ENCODE data around the gene ACTL7B.
A peak's percentile ranks its signal among the peaks of the same experiment; 100 is the strongest.
"Not testable (repeated sequence)": the region's sequence is repeated elsewhere in the genome, so short reads cannot be mapped to it uniquely, and the experiment has no call there.

The ACTL7B gene

DNA sequence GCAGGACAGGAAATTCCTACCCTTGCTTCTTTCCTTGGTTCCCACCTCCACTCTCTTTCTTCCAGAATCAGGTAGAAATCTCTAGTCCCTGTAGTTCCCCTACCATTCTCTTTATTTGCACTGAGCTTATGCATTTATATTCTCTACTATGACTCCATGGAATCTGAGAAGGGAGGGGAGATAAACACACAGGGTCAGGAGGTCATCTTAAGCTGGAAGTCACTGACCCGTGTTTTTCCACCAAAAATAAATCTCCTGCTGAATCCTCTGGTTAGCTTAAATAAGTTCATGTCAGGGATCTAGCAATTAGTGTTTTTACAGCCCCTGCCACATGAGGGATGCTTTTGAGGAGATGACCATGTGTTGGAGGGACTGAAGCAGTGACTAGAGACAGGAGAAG lies 3.7 kb downstream of the ACTL7B start:
- no peak for DNase-seq (ENCODE audit: low read depth)
- TF ChIP-seq, protein P1, sequence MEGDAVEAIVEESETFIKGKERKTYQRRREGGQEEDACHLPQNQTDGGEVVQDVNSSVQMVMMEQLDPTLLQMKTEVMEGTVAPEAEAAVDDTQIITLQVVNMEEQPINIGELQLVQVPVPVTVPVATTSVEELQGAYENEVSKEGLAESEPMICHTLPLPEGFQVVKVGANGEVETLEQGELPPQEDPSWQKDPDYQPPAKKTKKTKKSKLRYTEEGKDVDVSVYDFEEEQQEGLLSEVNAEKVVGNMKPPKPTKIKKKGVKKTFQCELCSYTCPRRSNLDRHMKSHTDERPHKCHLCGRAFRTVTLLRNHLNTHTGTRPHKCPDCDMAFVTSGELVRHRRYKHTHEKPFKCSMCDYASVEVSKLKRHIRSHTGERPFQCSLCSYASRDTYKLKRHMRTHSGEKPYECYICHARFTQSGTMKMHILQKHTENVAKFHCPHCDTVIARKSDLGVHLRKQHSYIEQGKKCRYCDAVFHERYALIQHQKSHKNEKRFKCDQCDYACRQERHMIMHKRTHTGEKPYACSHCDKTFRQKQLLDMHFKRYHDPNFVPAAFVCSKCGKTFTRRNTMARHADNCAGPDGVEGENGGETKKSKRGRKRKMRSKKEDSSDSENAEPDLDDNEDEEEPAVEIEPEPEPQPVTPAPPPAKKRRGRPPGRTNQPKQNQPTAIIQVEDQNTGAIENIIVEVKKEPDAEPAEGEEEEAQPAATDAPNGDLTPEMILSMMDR (conservative IDR thresholded peaks at IDR 0.05; ENCODE audit: low read depth, low read length) = no peak
- no peak overlapping the region for H3K4me3 ChIP-seq (ENCODE audit: low read length)

DNA sequence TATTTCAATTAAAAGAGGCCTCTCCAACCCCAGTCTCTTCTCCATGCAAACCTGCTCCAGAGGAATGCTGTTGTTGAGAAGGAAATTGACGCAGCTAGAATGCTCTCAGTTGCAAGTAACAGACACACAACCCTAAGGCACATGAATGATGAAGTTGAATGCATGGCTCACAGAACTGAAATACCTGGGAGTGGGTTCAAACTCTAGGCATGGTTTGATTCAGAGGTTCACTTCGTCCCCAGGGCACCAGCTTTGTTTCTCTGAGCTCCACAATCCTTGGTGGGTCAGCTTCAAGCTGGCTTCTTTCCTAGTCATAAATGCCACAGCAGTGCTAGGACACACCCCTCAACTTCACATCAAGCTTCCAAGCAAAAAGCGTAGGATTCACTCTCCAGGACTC lies 4.6 kb downstream of the ACTL7B start:
- H3K4me3 ChIP-seq (ENCODE audit: low read length) = no peak overlapping the region
- TF ChIP-seq, protein P1 (conservative IDR thresholded peaks at IDR 0.05; ENCODE audit: low read depth, low read length) = no peak
- no peak for DNase-seq (ENCODE audit: low read depth)

DNA sequence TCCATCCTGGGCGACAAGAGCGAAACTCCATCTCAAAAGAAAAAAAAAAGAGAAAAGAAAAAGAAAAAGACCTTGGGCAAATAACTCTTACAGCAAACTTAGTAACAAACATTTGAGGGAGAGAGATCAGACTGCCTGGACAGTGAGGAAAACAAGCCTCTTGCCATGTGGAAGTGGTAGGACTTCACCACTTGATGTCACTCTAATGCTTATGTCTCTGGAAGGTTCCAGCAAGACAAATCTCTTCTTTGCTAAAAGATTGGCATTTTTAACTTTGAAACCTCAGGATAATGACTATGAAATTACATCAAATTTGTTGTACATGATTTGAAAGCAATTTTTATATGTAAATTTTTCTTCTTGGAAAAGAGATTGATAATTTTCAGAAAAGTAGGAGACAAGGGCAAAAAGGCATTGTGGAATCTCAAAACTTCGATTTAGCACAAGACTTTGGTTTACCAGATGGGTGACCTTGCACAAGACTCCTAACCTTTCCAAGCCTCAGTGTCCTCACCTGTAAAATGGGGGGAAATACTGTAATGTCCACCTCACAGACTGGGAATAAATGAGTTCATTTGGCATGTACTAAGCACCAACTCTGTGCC lies 5.4 kb downstream of the ACTL7B start:
- TF ChIP-seq, protein P1 (conservative IDR thresholded peaks at IDR 0.05; ENCODE audit: low read depth, low read length) = peak; percentile 38
- no peak overlapping the region for H3K4me3 ChIP-seq (ENCODE audit: low read length)
- DNase-seq (ENCODE audit: low read depth) = no peak

DNA sequence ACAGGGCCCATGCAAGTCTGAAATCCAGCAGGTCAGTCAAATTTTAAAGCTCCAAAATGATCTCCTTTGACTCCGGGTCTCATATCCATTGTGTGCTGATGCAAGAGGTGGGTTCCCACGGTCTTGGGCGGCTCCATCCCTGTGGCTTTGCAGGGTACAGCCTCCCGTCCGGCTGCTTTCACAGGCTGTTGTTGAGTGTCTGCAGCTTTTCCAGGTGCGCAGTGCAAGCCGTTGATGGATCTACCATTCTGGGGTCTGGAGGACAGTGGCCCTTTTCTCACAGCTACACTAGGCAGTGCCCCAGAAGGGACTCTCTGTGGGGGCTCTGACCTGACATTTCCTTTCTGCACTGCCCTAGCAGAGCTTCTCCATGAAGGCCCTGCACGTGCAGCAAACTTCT lies 7.5 kb downstream of the ACTL7B start:
- not testable (repeated sequence) for H3K4me3 ChIP-seq (ENCODE audit: low read length); DNase-seq (ENCODE audit: low read depth)

DNA sequence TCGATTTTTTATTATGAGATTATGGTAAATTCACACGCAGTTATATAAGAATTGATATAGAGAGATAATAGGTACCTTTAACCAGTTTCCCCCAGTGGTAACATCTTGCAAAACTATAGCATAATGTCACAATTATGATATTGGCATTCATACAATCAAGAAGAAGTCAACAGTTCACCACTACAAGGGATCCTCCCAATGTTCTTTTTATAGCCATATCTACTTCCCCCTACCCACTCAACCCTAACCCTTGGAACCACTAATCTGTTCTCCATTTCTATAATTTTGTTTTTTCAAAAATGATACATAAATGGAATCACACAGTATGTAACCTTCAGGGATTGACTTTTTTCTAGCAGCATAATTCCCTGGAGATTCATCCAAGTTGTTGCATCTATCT lies 9.8 kb downstream of the ACTL7B start:
- TF ChIP-seq, protein P1 (conservative IDR thresholded peaks at IDR 0.05; ENCODE audit: low read depth, low read length) = no peak
- DNase-seq (ENCODE audit: low read depth) = no peak

DNA sequence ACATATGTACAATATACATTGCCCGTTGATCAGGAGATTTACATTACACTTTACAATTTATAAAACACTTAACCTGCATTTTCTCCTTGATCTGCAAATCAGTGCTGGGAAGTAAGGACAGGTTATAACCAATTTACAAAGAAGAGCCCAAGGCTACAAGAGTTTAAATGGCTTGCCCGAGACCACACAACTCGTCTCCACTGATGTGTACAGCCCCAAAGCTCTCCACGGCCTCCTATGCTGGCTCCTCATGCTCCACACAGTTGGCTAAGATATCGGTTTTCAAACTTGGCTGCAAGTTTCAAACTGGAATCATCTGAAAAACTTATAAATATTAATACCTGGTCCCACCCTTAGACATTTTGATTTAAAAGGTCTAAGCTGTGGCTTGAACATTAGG lies 10.3 kb downstream of the ACTL7B start:
- no peak for DNase-seq (ENCODE audit: low read depth)
- H3K4me3 ChIP-seq (ENCODE audit: low read length) = no peak overlapping the region
- TF ChIP-seq, protein P1 (conservative IDR thresholded peaks at IDR 0.05; ENCODE audit: low read depth, low read length) = no peak

More for the DNA sequence above, 9.8 kb downstream of the ACTL7B start:
- H3K4me3 ChIP-seq (ENCODE audit: low read length) = no peak overlapping the region

DNA sequence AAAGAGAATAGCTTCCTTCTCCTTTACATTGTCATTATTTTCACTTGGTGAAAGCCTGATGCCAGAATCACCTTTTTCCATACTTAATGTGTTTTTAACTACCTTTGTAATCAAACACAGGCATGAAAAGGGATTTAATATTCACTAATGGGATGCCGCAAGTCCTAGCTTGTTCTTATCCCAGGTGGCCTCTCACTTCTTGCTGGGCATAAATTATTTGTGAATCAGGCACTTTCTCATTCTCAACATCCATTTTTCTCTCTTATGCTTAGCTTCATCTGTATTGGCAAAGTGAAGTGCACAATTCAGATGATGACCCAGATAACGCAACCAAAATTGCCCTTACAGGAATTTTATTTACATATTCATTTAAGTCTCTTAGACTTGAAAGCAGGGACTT lies 10.9 kb downstream of the ACTL7B start:
- no peak overlapping the region for H3K4me3 ChIP-seq (ENCODE audit: low read length)
- no peak for DNase-seq (ENCODE audit: low read depth)
- TF ChIP-seq, protein P1 (conservative IDR thresholded peaks at IDR 0.05; ENCODE audit: low read depth, low read length) = no peak

Measured in retinal pigment epithelial cell (primary cell).